H1 (cell line): Measurements from ENCODE around the gene CLMP. TPM values are rescaled to one million over a fixed set of nuclear protein-coding genes. Genes with fewer than 3 reads are reported as not detected.

Experiments
- CTCF ChIA-PET: fragments of 300-600 bp; sonication (Branson Sonifier 250); formaldehyde crosslinking; loops from one replicate; lab custom pipeline; 2021; ENCODE audit not compliant: partially characterized antibody; lab: Charles Lee
- POLR2A ChIA-PET: fragments of 300-600 bp; sonication (Branson Sonifier 250); formaldehyde crosslinking; loops from one replicate; lab custom pipeline; 2021; ENCODE audit warnings: inconsistent platforms; ENCODE audit not compliant: partially characterized antibody; lab: Charles Lee
- DNase-seq, 2 experiments: peaks; one replicate each; pipeline versions ENCODE4 v3.0.0 to v3.0.0-alpha.2; 2010 to 2022; ENCODE audit warnings: low spot score in 2 of 2, low read depth in 1 of 2, mixed read lengths in 1 of 2
- FAIRE-seq: peaks from 2 replicates; lab custom pipeline; 2011; peaks lifted over from hg19 to GRCh38; lab: Jason Lieb, UNC
- H2AFZ ChIP-seq: 2 replicates; pipeline ENCODE4 v1.8.1; 2012; ENCODE audit warnings: low read length, inconsistent platforms
- H2AK5ac ChIP-seq: 2 replicates; pipeline ENCODE4 v1.6.1; 2013; ENCODE audit warnings: low read depth, low read length
- H2BK120ac ChIP-seq: replicated peaks from 2 replicates; pipeline ENCODE3; 2013; ENCODE audit warnings: low read depth, low read length, inconsistent platforms
- H2BK12ac ChIP-seq: 2 replicates; pipeline ENCODE4 v1.6.1; 2013; ENCODE audit warnings: low read depth, low read length
- H2BK15ac ChIP-seq: 2 replicates; pipeline ENCODE4 v1.6.1; 2013; ENCODE audit warnings: low read length
- H2BK20ac ChIP-seq: 2 replicates; pipeline ENCODE4 v1.6.1; 2013; ENCODE audit warnings: low read length
- H2BK5ac ChIP-seq: 2 replicates; pipeline ENCODE4 v1.6.1; 2013; ENCODE audit warnings: low read depth, low read length
- H3K14ac ChIP-seq: 2 replicates; pipeline ENCODE4 v1.6.1; 2013; ENCODE audit warnings: inconsistent platforms; ENCODE audit not compliant: insufficient read length
- H3K18ac ChIP-seq: 2 replicates; pipeline ENCODE4 v1.6.1; 2013; ENCODE audit warnings: low read length; ENCODE audit errors: extremely low read depth
- H3K23ac ChIP-seq: 2 replicates; pipeline ENCODE4 v1.6.1; 2013; ENCODE audit warnings: inconsistent platforms; ENCODE audit not compliant: insufficient read length
- H3K23me2 ChIP-seq: 2 replicates; pipeline ENCODE4 v1.6.1; 2013; ENCODE audit warnings: low read depth, low read length
- H3K27ac ChIP-seq: 2 replicates; pipeline ENCODE4 v1.6.1; 2011; ENCODE audit warnings: low read depth, low read length, inconsistent platforms
- H3K27me3 ChIP-seq, 4 experiments: replicated peaks in 1 of 4; 1 replicate in 1 of 4; 2 replicates in 3 of 4; pipeline versions ENCODE4 v1.6.1 to v1.8.1; 2011 to 2013; ENCODE audit warnings: low read length in 3 of 4, mild to moderate bottlenecking in 3 of 4, inconsistent platforms in 2 of 4, mixed read lengths in 2 of 4, moderate library complexity in 1 of 4; ENCODE audit not compliant: control insufficient read depth in 3 of 4, insufficient read depth in 3 of 4; ENCODE audit errors: extremely low read depth in 1 of 4
- H3K36me3 ChIP-seq, 4 experiments: 2 replicates each; pipeline versions ENCODE4 v1.6.1 to v1.8.1; 2011 to 2013; ENCODE audit warnings: mild to moderate bottlenecking in 4 of 4, low read length in 3 of 4, moderate library complexity in 2 of 4, control low read depth in 1 of 4, inconsistent platforms in 1 of 4; ENCODE audit not compliant: insufficient read depth in 4 of 4, control insufficient read depth in 2 of 4
- H3K4ac ChIP-seq: replicated peaks from 2 replicates; pipeline ENCODE3; 2013; ENCODE audit warnings: low read length, low read depth, mixed read lengths, inconsistent platforms; ENCODE audit not compliant: insufficient read length
- H3K4me1 ChIP-seq, 4 experiments: replicated peaks in 1 of 4; 1 replicate in 1 of 4; 2 replicates in 3 of 4; pipeline versions ENCODE4 v1.6.1 to v1.8.1; 2011 to 2013; ENCODE audit warnings: low read length in 3 of 4, inconsistent platforms in 2 of 4, mixed read lengths in 1 of 4; ENCODE audit not compliant: insufficient read depth in 4 of 4, control insufficient read depth in 3 of 4
- H3K4me2 ChIP-seq, 2 experiments: 2 replicates each; pipeline versions ENCODE4 v1.6.1 to v1.8.1; 2011 to 2013; ENCODE audit warnings: low read depth in 2 of 2, low read length in 2 of 2, control low read depth in 1 of 2, inconsistent platforms in 1 of 2, mild to moderate bottlenecking in 1 of 2; ENCODE audit not compliant: insufficient read depth in 1 of 2
- H3K4me3 ChIP-seq, 4 experiments: fragments of 200-600, 300-600 bp in 1 of 4; sonication (generic), shearing (Covaris generic), sonication (Bioruptor Twin) in 1 of 4; 2 replicates each; pipeline versions ENCODE4 v1.5.1 to v1.8.1; 2011 to 2016; ENCODE audit warnings: low read length in 4 of 4, low read depth in 3 of 4, control low read depth in 2 of 4, inconsistent platforms in 2 of 4, mild to moderate bottlenecking in 2 of 4, mixed read lengths in 1 of 4, moderate library complexity in 1 of 4; ENCODE audit not compliant: insufficient read depth in 2 of 4; ENCODE audit errors: extremely low read depth in 1 of 4
- H3K56ac ChIP-seq: replicated peaks from 2 replicates; pipeline ENCODE3; 2013; ENCODE audit warnings: low read depth, mild to moderate bottlenecking, mixed read lengths, low read length, inconsistent platforms; ENCODE audit not compliant: insufficient read length
- H3K79me1 ChIP-seq: 2 replicates; pipeline ENCODE4 v1.6.1; 2013; ENCODE audit warnings: low read depth, low read length, control low read depth
- H3K79me2 ChIP-seq, 2 experiments: 2 replicates each; pipeline versions ENCODE4 v1.6.1 to v1.8.1; 2012 to 2013; ENCODE audit warnings: low read length in 2 of 2, mild to moderate bottlenecking in 2 of 2, inconsistent platforms in 1 of 2; ENCODE audit not compliant: insufficient read depth in 2 of 2, control insufficient read depth in 1 of 2
- H3K9ac ChIP-seq, 4 experiments: replicated peaks in 1 of 4; 1 replicate in 1 of 4; 2 replicates in 3 of 4; pipeline versions ENCODE4 v1.6.1 to v1.8.1; 2011 to 2013; ENCODE audit warnings: low read depth in 3 of 4, low read length in 3 of 4, control low read depth in 2 of 4, mild to moderate bottlenecking in 2 of 4, moderate library complexity in 2 of 4, inconsistent platforms in 1 of 4; ENCODE audit errors: extremely low read depth in 1 of 4
- H3K9me3 ChIP-seq, 2 experiments: 2 replicates each; pipeline versions ENCODE4 v1.6.1 to v1.8.1; 2012 to 2013; ENCODE audit warnings: mild to moderate bottlenecking in 2 of 2, moderate library complexity in 2 of 2, control low read depth in 1 of 2, inconsistent platforms in 1 of 2, low read depth in 1 of 2, low read length in 1 of 2, mixed read lengths in 1 of 2; ENCODE audit not compliant: insufficient read depth in 2 of 2
- H4K20me1 ChIP-seq, 2 experiments: replicated peaks in 1 of 2; 2 replicates each; pipeline versions ENCODE3 to v1.8.1; 2011 to 2013; ENCODE audit warnings: inconsistent platforms in 2 of 2, low read length in 2 of 2, mild to moderate bottlenecking in 1 of 2; ENCODE audit not compliant: insufficient read depth in 2 of 2, control insufficient read depth in 1 of 2
- H4K5ac ChIP-seq: 2 replicates; pipeline ENCODE4 v1.6.1; 2013; ENCODE audit warnings: low read length, low read depth, mixed read lengths, inconsistent platforms; ENCODE audit not compliant: insufficient read length
- H4K8ac ChIP-seq: 2 replicates; pipeline ENCODE4 v1.8.0; 2013; ENCODE audit warnings: mild to moderate bottlenecking, moderate library complexity, low read length, inconsistent platforms; ENCODE audit not compliant: insufficient read depth; ENCODE audit errors: extremely low read depth
- H4K91ac ChIP-seq: replicated peaks from 2 replicates; pipeline ENCODE3; 2013; ENCODE audit warnings: low read length, mixed read lengths, inconsistent platforms; ENCODE audit not compliant: insufficient read length
- KDM5A ChIP-seq: fragments of 200-600 bp; IDR thresholded peaks from 2 replicates; pipeline ENCODE4 v1.7.1; 2012; ENCODE audit warnings: mild to moderate bottlenecking, low read length, inconsistent platforms, mixed read lengths
- RXRA ChIP-seq: IDR thresholded peaks from 2 replicates; pipeline ENCODE4 v1.6.1; 2011; ENCODE audit warnings: low read depth, mild to moderate bottlenecking, low read length, moderate library complexity; ENCODE audit not compliant: insufficient read depth
- SIN3A ChIP-seq, 2 experiments: IDR thresholded peaks in 1 of 2; conservative IDR thresholded peaks in 1 of 2; 2 replicates each; pipeline ENCODE4 v1.6.1; 2011 to 2012; ENCODE audit warnings: low read length in 2 of 2, improper control_type of control experiment in 1 of 2, low read depth in 1 of 2, mild to moderate bottlenecking in 1 of 2
- SP1 ChIP-seq: IDR thresholded peaks from 2 replicates; pipeline ENCODE4 v1.6.1; 2011; ENCODE audit warnings: low read depth, low read length
- WGBS, 2 experiments: shearing (Covaris generic) in 1 of 2; methylation state at CpG; one replicate each; pipeline versions ENCODE4 v1.1.6 to v1.1.7; 2013 to 2015; ENCODE audit warnings: low lambda C conversion rate in 2 of 2, mixed read lengths in 2 of 2, inconsistent platforms in 1 of 2, low coverage in 1 of 2, missing lambda C conversion rate in 1 of 2; ENCODE audit not compliant: insufficient replicate concordance in 2 of 2, insufficient coverage in 1 of 2, insufficient read length in 1 of 2; ENCODE audit errors: extremely low coverage in 1 of 2, missing lambda C conversion rate in 1 of 2; 5-methylcytosine and 5-hydroxymethylcytosine counted together
- polyA plus RNA-seq, 7 experiments: library from polyadenylated mRNA; depleted of rRNA in 3 of 7; stranded (reverse) in 5 of 7; unstranded in 2 of 7; fragments of >200 nt in 5 of 7; fragments of 200-250 nt in 2 of 7; gene quantifications; 1 replicate in 5 of 7; 2 replicates in 1 of 7; 4 replicates in 1 of 7; pipeline versions ENCODE4 v1.2.1 to v1.2.3, GENCODE V29; 2011 to 2013; ENCODE audit warnings: missing spikeins in 2 of 7, mixed read lengths in 2 of 7
- total RNA-seq: library from RNA; stranded (reverse); fragmentation: NEBNext Ultra II Directional; extraction: Animal tissue kit (Norgen Biotek cat#: 25700); gene quantifications from 2 replicates; pipeline ENCODE4 v1.2.1, GENCODE V29; 2021
- TF ChIP-seq, protein P1 (sequence below): IDR thresholded peaks from 2 replicates; pipeline ENCODE4 v1.6.1; 2012; ENCODE audit warnings: inconsistent platforms

CLMP gene
- total and polyA plus RNA-seq, 2 of the 8 experiments (the other 6 are each of a cell fraction or from before 2014, with no cell fraction given), result 9.9 to 24.1 TPM

DNA sequence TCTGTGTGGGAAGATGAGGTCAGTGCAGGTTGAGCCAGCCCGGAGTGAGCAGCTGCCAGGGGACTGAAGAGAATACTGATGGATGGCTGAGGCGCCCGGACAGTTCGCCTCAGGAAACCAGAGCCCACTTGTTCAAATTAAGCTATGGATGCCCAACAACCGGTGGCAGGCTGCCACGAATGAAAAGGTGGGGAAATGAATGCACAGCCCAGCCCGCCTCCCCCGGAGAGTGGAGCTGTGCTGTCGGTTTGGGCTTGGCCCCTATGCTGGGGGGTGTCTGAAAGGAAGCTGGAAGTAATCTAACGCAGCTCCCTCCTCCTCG is 155.0 kb downstream of the CLMP start:
- no peak overlapping the region for H3K18ac ChIP-seq
- no peaks in the 10 kb centered on the region for H3K79me2 ChIP-seq
- H3K23me2 ChIP-seq, result no peaks in the 10 kb centered on the region; the same call in 1 of the 2 replicates
- H3K56ac ChIP-seq, result no peak overlapping the region
- H3K23ac ChIP-seq, result no peak overlapping the region
- POLR2A ChIA-PET, result interaction anchor here (1.0 kb wide), 1 partner anchor 17 kb away, joined by 3 read pairs; no protein-coding TSS in a partner anchor
- H3K27ac ChIP-seq, result no peak overlapping the region
- no peak overlapping the region for H4K5ac ChIP-seq
- no peak overlapping the region for H2AFZ ChIP-seq
- CTCF ChIA-PET, result interaction anchor here (1.3 to 1.6 kb wide), 2 partner anchors 10 to 20 kb away, joined by 4 to 6 read pairs; no protein-coding TSS in a partner anchor
- no peaks in the 10 kb centered on the region for H3K9me3 ChIP-seq
- H2BK120ac ChIP-seq, result no peak overlapping the region
- no peak overlapping the region for H2BK12ac ChIP-seq
- no peak overlapping the region for H2BK15ac ChIP-seq
- no peaks in the 10 kb centered on the region for H3K4me1 ChIP-seq
- WGBS, 2 experiments, result 80% methylated on average over 11 of the region's 11 CpGs; no CpG with 5 or more reads in 1 of the 2 experiments
- no peak overlapping the region for H3K9ac ChIP-seq
- no peaks in the 10 kb centered on the region for H3K36me3 ChIP-seq
- H3K4ac ChIP-seq, result no peak overlapping the region
- H3K79me1 ChIP-seq, result no peaks in the 10 kb centered on the region
- H3K14ac ChIP-seq, result no peak overlapping the region
- H3K4me3 ChIP-seq, result no peak overlapping the region
- FAIRE-seq, result no peak
- no peak overlapping the region for H2BK5ac ChIP-seq
- DNase-seq, result no peak
- no peaks in the 10 kb centered on the region for H4K20me1 ChIP-seq
- H4K91ac ChIP-seq, result no peak overlapping the region
- TF ChIP-seq, protein P1, sequence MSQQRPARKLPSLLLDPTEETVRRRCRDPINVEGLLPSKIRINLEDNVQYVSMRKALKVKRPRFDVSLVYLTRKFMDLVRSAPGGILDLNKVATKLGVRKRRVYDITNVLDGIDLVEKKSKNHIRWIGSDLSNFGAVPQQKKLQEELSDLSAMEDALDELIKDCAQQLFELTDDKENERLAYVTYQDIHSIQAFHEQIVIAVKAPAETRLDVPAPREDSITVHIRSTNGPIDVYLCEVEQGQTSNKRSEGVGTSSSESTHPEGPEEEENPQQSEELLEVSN, result no peak
- TF ChIP-seq RXRA (no peak), KDM5A (no peak), SP1 (no peak), SIN3A (conservative IDR thresholded peaks at IDR 0.05 in 1 of 2, IDR thresholded peaks at IDR 0.05 in 1 of 2; ENCODE audit: low read depth in 1 of 2, low read length in 2 of 2) (no peak)
- H4K8ac ChIP-seq, result no peak overlapping the region
- H2BK20ac ChIP-seq, result no peak overlapping the region
- H3K27me3 ChIP-seq, result no peaks in the 10 kb centered on the region
- no peak overlapping the region for H3K4me2 ChIP-seq
- H2AK5ac ChIP-seq, result no peak overlapping the region
